ENCODE results near the gene TBC1D5. TPM values are rescaled to one million over a fixed set of nuclear protein-coding genes. Genes with fewer than 3 reads are reported as not detected.

Gene TBC1D5
- total RNA-seq, 2 donors from 2014 or later, result 46.8 to 71.1 TPM

- WGBS, 2 donors, result 59 to 64% methylated on average over 2 of the region's 2 CpGs
- DNase-seq (no peak), ATAC-seq (no peak)
- intact Hi-C loops (cut with DNase I), result no loop called here
- Histone ChIP-seq H3K36me3 (replicated peaks in 1 of 2; ENCODE audit: insufficient read depth in 1 of 2, low read depth in 2 of 2) (no peaks in the 10 kb centered on the region), H3K27me3 (no peaks in the 10 kb centered on the region), H3K4me3 (no peak overlapping the region), H3K27ac (no peak overlapping the region), H3K9me3 (no peaks in the 10 kb centered on the region), H3K4me1 (no peaks in the 10 kb centered on the region)
- TF ChIP-seq CTCF (IDR thresholded peaks at IDR 0.05), result no peak
- no peak for TF ChIP-seq POLR2A (IDR thresholded peaks at IDR 0.05)
Observed at GRCh38 chr3:17301271-17301670, 441.2 kb downstream of the TBC1D5 start.

GRCh38 chr3:17300441-17300840 is 442.0 kb downstream of the TBC1D5 start:
- ATAC-seq, result no peak
- H3K27ac ChIP-seq, result no peak overlapping the region
- no peaks in the 10 kb centered on the region for H3K4me1 ChIP-seq
- no peak for TF ChIP-seq POLR2A (IDR thresholded peaks at IDR 0.05)
- TF ChIP-seq CTCF (IDR thresholded peaks at IDR 0.05), result no peak
- no peak overlapping the region for H3K4me3 ChIP-seq
- intact Hi-C loops (cut with DNase I), result no loop called here
- H3K27me3 ChIP-seq, result no peaks in the 10 kb centered on the region
- DNase-seq, result no peak
- H3K9me3 ChIP-seq, result no peaks in the 10 kb centered on the region
- WGBS, 2 donors, result 87 to 92% methylated on average over 4 of the region's 4 CpGs
- H3K36me3 ChIP-seq (replicated peaks in 1 of 2; ENCODE audit: insufficient read depth in 1 of 2, low read depth in 2 of 2), result no peaks in the 10 kb centered on the region

GRCh38 chr3:17298038-17298437 is 444.4 kb downstream of the TBC1D5 start:
- intact Hi-C loops (cut with DNase I), result no loop called here
- DNase-seq (no peak), ATAC-seq (no peak)
- Histone ChIP-seq H3K36me3 (replicated peaks in 1 of 2; ENCODE audit: insufficient read depth in 1 of 2, low read depth in 2 of 2) (no peaks in the 10 kb centered on the region), H3K27me3 (no peaks in the 10 kb centered on the region), H3K9me3 (no peaks in the 10 kb centered on the region), H3K4me3 (no peak overlapping the region), H3K4me1 (no peaks in the 10 kb centered on the region), H3K27ac (no peak overlapping the region)
- TF ChIP-seq POLR2A (IDR thresholded peaks at IDR 0.05) (no peak), CTCF (IDR thresholded peaks at IDR 0.05) (no peak)

- intact Hi-C loops (cut with DNase I), result no loop called here
- no peak for ATAC-seq
- Histone ChIP-seq H3K9me3 (no peaks in the 10 kb centered on the region), H3K4me3 (no peak overlapping the region), H3K36me3 (replicated peaks in 1 of 2; ENCODE audit: insufficient read depth in 1 of 2, low read depth in 2 of 2) (no peaks in the 10 kb centered on the region), H3K27me3 (no peaks in the 10 kb centered on the region), H3K4me1 (peaks cover 5% of the 10 kb centered on the region), H3K27ac (no peak overlapping the region)
- no peak for DNase-seq
- TF ChIP-seq CTCF (IDR thresholded peaks at IDR 0.05) (no peak), POLR2A (IDR thresholded peaks at IDR 0.05) (no peak)
Observed at GRCh38 chr3:17292556-17292955, 449.9 kb downstream of the TBC1D5 start.

- no peaks in the 10 kb centered on the region for H3K27me3 ChIP-seq
- intact Hi-C loops (cut with DNase I), result no loop called here
- ATAC-seq, result no peak
Observed at GRCh38 chr3:17290894-17291293, 451.5 kb downstream of the TBC1D5 start.

More at GRCh38 chr3:17290894-17291293, 451.5 kb downstream of the TBC1D5 start:
- H3K4me3 ChIP-seq, result no peak overlapping the region
- no peak overlapping the region for H3K27ac ChIP-seq
- H3K9me3 ChIP-seq, result no peaks in the 10 kb centered on the region
- no peak for DNase-seq
- no peaks in the 10 kb centered on the region for H3K36me3 ChIP-seq (replicated peaks in 1 of 2; ENCODE audit: insufficient read depth in 1 of 2, low read depth in 2 of 2)
- 76 to 82% methylated on average over 2 of the region's 2 CpGs for WGBS, 2 donors
- H3K4me1 ChIP-seq, result peaks cover 5% of the 10 kb centered on the region
- TF ChIP-seq POLR2A (IDR thresholded peaks at IDR 0.05) (no peak), CTCF (IDR thresholded peaks at IDR 0.05) (no peak)
